ENCODE results near the gene SPATA2L.
"Not testable (repeated sequence)": the region's sequence is repeated elsewhere in the genome, so short reads cannot be mapped to it uniquely, and the experiment has no call there.

- TF ChIP-seq CTCF (IDR thresholded peaks at IDR 0.05 in 8 of 11, conservative IDR thresholded peaks at IDR 0.05 in 3 of 11), result peak in 4 of 11 experiments; percentile 5 to 37 (median 34)
- not testable (repeated sequence) for TF ChIP-seq POLR2A, POLR2AphosphoS5 (IDR thresholded peaks at IDR 0.05)
Measured at GRCh38 chr16:89667000-89667399, 34.5 kb downstream of the SPATA2L start.
